ENCODE data around the gene OPRL1.
"Not testable (repeated sequence)": the region's sequence is repeated elsewhere in the genome, so short reads cannot be mapped to it uniquely, and the experiment has no call there.

OPRL1 gene

GRCh38 chr20:64088586-64088985 lies 8.7 kb downstream of the OPRL1 start:
- DNase-seq: not testable (repeated sequence)

- no peak for DNase-seq
Measured at GRCh38 chr20:64090165-64090564, 10.3 kb downstream of the OPRL1 start.

GRCh38 chr20:64091340-64091739 lies 11.5 kb downstream of the OPRL1 start:
- DNase-seq: no peak

GRCh38 chr20:64091770-64092169 lies 11.9 kb downstream of the OPRL1 start:
- no peak for DNase-seq

GRCh38 chr20:64092258-64093012 lies 12.6 kb downstream of the OPRL1 start:
- DNase-seq: no peak

GRCh38 chr20:64093013-64093503 lies 13.2 kb downstream of the OPRL1 start:
- no peak for DNase-seq

GRCh38 chr20:64095455-64095854 lies 15.6 kb downstream of the OPRL1 start:
- no peak for DNase-seq

- no peak for DNase-seq
Measured at GRCh38 chr20:64095927-64096326, 16.0 kb downstream of the OPRL1 start.

- no peak for DNase-seq
Measured at GRCh38 chr20:64096535-64096934, 16.7 kb downstream of the OPRL1 start.

- no peak for DNase-seq
Measured at GRCh38 chr20:64098471-64099013, 18.7 kb downstream of the OPRL1 start.

GRCh38 chr20:64099086-64099786 lies 19.4 kb downstream of the OPRL1 start:
- no peak for DNase-seq

- DNase-seq: no peak
Measured at GRCh38 chr20:64099880-64100565, 20.1 kb downstream of the OPRL1 start.

GRCh38 chr20:64100566-64100888 lies 20.6 kb downstream of the OPRL1 start:
- no peak for DNase-seq

GRCh38 chr20:64100946-64101688 lies 21.2 kb downstream of the OPRL1 start:
- no peak for DNase-seq

GRCh38 chr20:64101731-64102621 lies 22.1 kb downstream of the OPRL1 start:
- DNase-seq: peak; percentile 50 to 59 (median 54)

GRCh38 chr20:64102647-64103354 lies 22.9 kb downstream of the OPRL1 start:
- no peak for DNase-seq

GRCh38 chr20:64103871-64104666 lies 24.2 kb downstream of the OPRL1 start:
- no peak for DNase-seq

GRCh38 chr20:64104667-64105451 lies 25.0 kb downstream of the OPRL1 start:
- DNase-seq: no peak

- no peak for DNase-seq
Measured at GRCh38 chr20:64105846-64106434, 26.1 kb downstream of the OPRL1 start.

Data from activated CD4-positive, CD25-positive, alpha-beta regulatory T cell (primary cell).